ENCODE results near the gene LYVE1.

- TF ChIP-seq REST (IDR thresholded peaks at IDR 0.05; ENCODE audit: insufficient read depth in 1 of 2, low read depth in 2 of 2, low read length in 2 of 2) (no peak), SIN3A (IDR thresholded peaks at IDR 0.05; ENCODE audit: borderline replicate concordance, insufficient read depth, low read length) (no peak)
Observed at GRCh38 chr11:10528121-10528520, 40.3 kb downstream of the LYVE1 start.
